Measurements from ENCODE around the gene R3HDM4.

The R3HDM4 gene

DNA sequence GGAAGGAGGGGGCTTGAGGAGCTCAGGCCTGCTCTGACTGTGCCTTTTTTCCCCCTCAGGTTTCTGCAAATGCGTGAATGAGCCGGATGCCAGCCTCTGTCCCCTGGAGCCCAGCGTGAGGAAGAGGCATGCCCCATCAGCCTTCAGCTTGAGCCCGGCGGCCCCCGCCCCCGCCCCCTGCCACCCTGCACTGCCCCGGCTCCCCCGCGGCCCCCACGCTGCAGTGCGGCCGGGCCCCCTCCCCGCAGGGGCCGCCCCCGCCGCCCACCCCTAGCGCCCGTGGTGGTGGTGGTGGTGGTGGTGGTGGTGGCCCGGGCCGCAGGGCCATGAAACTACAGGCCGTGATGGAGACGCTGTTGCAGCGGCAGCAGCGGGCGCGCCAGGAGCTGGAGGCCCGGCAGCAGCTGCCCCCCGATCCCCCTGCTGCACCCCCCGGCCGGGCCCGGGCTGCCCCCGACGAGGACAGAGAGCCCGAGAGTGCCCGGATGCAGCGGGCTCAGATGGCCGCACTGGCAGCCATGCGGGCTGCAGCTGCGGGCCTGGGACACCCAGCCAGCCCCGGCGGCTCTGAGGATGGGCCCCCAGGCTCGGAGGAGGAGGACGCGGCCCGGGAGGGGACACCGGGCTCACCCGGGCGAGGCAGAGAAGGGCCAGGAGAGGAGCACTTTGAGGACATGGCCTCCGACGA is 16.3 kb upstream of the R3HDM4 start:
- no peak for DNase-seq

DNA sequence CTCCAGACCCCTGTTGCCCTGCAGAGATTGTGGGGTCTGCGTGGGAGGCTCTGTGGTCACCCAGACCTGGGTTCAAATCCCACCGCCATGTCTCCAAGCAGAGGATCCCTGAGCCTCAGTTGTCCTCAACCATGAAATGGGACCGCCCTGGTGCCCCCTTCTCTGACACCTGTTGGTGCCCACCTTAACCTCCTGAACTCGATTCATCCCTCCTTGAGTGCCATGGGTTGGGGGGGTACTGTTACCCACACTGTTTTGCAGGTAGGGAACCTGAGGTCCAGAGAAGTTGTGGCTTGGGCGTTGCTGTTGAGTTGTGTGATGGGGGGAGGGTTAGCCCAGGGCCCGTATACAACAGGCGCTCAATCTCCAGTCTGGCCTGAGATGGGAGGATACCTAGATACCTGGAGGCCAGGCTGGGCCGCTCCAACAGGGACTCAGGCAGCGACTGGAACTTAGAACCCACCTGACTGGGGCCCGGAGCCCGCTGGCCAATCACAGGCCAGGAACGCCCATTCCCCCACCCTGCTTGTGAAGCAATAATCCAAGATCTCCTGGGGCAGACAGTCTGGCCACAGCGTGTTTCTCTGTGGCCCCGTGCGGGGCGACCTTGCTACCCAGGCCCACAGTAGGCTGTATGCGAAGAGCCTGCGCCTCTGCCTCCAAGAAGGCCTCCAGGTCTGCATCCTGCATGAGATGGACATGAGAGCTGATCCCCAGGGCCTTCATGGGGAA is 15.6 kb upstream of the R3HDM4 start:
- peak; percentile 48 for DNase-seq

DNA sequence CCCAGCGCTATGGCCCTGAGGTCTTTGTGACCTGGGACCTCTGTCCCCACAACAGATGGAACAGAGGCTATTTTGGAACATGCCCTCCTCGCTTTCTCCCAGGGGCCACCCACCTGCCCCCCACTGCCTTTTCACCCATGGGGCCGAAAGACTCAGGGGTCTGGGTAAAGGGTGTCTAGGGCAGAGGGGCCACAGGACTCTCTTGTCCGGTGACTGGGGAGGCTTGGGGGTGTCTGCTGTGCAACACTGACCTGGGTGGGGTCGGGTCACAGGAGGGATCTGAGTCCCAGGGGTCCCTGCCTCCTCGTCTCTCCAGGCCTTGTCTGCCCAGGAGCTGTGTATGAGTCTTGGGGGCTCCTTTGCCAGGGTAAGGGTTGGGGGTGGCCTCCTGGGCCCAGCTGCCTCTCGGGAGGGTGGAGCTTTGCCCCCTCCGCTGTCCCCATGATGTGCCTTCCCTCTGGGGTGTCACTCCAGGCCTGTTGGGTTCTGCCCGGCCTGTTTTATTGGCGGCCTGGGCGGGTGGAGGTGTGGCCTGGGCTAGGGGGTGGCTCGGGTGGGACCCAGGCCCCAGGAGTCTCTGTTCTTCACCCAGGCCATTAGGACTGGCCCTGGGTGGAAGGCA is 14.9 kb upstream of the R3HDM4 start:
- no peak for DNase-seq

DNA sequence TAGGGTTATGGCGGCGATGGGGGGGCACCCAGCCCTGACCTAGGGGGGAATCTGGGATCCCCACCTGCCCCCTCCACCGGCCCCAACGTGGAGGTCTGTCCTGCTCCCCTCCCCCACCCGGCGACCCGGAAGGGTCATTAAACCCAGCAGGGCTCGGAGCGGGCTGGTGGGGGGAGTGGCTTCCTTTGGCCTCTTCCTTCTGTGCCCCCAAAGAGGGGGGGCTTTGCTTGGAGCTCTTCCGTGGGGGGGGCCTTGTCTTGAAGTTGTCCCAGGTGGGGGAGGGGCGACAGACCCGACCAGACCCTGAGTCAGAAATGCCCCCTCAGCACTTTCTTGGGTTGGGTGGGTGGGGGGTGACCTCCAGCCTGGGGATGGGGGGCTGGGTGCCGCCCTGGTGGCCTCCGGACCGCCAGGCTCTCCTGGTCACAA is 14.3 kb upstream of the R3HDM4 start:
- peak; percentile 31 for DNase-seq

DNA sequence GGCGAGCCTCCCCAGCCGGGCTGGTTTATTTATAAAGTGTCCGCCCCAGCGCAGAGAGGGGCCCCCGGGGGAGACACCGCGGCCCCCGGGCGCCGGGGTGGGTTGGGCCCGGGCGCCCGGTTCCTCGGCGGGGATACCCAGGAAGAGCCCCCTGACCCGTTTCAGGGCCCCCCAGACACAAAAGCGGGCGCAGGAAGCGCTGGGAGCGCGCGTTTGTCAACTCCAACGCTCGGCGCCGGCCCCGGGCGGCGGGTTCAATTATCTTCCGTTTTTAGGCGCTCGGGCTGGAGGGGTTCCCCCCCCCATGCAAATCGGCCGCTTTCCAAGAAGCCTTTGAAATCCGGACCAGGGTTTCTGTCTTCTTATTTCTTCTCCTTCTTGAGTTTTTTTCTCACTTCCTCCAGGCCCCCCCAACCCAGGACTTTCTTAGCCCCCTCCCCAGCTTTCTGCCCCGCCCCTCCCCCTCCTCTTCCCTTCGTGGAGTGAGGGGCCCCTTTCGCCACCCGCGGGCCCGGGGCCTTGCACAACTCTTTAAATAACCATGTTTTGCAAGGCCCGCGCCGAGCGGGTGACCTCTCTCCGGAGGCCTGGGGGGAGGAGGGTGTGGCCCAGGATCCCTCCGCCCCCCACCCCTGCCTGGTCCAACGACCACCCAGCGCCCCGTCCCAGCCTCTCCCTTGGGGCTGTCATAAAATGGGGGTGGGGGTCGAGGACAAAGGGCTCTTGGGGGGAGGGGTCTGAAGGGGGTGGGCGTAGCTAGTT is 13.8 kb upstream of the R3HDM4 start:
- DNase-seq = peak; percentile 45

DNA sequence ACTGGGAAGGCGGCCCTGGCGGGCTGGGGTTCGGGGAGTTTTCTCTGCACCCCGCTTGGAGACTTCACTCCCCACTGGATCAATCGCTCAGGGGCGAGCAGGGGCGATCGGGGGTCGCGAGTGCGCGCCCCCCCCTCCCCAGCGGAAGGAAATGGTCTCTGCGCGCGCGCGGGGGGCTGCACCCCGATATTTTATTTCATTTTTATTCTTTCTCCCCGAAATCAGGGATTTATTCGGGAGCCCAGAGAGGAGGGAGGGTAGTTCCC is 13.2 kb upstream of the R3HDM4 start:
- DNase-seq = no peak

DNA sequence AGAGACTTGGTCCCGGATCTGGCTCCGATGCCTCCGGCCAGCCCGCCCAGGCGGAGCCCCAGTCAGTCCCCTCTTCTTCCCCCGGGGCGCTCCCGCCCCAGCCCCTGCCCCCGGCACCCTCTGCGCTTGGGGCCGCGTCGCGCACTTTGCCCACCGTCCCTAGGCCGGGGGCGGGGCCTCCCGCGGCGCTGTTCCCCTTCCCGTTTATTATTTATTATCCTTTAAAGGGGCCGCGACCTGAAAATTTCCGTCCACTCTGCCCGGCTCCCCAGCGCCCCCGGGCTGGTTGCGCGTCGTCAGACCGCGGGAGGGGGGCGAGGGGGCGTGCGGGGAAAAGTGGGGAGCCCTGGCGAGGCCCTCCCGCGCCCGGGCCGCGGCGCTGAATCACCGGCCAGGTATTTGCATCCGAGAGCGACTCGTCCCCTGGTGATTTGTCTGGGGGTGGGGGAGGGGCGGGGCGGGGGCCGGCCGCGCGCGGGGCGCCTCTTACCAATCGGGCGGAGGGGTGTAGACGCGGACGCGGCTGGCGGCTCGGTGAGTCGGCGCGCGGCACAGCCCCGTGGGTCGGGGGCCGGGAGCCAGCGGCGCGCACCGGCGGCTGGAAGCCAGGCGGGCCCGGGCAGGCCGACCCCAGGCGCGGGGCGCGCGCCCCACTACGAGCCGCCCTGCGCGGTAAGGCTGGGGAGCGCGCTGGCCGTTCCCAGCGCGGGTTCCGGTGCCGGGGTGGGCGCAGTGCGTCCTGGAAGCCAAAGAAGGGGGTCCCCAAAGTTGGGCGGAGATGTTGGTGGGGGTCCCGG is 12.7 kb upstream of the R3HDM4 start, which contains the start of gene ARID3A:
ARID3A (plus strand) TSS at position 510 of the 797 bp plus-strand sequence. CDS start 3,494 bp downstream, outside the sequence.
- peak; percentile 89 for DNase-seq

DNA sequence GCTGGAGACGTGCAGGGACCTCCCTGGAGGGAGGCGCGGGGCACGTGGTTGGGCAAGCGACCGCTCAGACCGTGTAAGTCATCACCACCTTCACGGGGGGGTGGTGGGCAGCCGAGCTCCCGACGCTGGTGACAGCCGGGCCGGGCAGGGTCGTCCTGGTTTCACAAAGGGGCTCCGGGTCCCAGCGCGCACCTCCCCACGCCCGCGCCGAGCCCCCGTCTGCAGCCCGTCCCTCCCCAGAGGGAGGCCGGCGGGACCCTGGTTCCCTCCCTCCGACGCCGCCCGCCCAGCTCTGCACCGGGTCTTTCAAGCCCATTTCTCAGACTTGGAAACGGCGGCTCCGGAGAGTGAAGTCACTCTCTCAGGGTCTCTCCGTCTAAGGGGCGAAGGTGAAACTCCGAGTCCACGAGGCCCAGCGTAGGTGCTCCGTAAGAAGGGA is 12.1 kb upstream of the R3HDM4 start:
- peak; percentile 89 for DNase-seq

DNA sequence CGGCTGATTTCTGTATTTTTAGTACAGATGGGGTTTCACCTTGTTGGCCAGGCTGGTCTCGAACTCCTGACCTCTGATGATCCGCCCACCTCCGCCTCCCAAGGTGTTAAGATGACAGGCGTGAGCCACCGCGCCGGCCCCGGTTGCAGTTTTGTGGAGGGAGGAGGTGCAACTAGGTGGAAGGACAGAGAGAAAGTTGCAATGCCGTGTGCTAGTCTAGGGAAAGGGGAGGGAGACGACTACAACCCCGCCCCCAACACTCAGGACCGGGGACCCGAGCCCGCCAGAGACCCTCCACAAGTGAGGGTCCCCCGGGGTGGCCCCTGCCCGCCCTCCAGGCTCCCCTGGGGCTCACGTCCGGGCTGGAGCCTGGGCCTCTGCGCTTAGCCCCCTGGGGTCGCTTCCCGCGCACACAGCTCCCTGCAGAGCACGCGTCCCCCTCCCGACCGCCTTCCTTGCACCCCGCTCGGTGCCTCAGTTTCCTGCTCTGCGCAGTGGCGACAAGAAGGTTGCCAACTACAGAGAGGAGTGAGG is 11.6 kb upstream of the R3HDM4 start:
- no peak for DNase-seq

DNA sequence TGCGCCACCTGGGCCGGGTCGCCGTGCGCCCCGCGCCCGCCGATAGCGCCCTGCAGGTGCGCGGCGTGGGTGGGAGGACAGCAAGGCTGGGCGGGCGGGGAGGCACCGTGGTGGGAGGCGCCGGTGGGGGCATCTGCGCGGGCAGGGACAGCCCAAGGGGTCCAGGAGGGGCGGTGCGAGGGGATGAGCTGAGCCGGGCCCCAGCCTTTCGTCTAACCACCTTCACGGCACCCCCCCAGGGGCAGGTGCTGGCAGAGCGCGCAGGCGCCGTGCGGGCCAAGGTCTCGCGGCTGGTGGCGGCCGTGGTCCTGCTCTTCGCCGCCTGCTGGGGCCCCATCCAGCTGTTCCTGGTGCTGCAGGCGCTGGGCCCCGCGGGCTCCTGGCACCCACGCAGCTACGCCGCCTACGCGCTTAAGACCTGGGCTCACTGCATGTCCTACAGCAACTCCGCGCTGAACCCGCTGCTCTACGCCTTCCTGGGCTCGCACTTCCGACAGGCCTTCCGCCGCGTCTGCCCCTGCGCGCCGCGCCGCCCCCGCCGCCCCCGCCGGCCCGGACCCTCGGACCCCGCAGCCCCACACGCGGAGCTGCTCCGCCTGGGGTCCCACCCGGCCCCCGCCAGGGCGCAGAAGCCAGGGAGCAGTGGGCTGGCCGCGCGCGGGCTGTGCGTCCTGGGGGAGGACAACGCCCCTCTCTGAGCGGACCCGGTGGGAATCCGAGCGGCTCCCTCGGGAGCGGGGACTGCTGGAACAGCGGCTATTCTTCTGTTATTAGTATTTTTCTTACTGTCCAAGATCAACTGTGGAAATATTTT is 7.2 kb upstream of the R3HDM4 start:
- DNase-seq = peak; percentile 25

DNA sequence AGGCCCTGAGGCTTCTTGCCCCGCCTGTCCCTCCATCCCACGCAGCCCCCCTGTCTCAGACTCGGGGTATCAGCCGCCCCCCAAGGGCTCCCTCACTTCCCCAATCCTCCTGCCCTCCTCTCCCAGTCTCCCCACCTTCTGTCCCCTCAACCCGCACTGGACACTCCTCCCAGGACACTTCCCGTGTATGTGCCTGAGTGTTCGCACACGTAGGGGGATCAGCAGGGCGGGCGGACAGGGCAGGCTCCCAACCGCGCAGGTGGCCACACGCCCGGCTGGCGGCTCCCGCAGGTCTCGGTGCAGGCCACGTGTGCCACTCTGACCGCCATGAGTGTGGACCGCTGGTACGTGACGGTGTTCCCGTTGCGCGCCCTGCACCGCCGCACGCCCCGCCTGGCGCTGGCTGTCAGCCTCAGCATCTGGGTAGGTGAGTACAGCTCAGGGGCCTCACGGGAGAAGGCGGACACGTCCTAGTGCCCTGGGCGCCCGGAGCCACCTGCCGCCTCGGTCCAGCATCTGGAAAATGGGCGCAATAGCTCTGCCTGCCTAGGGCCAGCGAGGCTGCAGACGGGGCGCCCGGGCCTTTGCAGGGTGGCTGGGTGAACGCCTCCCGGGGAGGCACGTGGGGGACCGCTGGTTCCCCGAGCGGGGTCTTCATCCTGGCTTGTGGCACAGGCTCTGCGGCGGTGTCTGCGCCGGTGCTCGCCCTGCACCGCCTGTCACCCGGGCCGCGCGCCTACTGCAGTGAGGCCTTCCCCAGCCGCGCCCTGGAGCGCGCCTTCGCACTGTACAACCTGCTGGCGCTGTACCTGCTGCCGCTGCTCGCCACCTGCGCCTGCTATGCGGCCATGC is 6.4 kb upstream of the R3HDM4 start:
- DNase-seq = no peak

DNA sequence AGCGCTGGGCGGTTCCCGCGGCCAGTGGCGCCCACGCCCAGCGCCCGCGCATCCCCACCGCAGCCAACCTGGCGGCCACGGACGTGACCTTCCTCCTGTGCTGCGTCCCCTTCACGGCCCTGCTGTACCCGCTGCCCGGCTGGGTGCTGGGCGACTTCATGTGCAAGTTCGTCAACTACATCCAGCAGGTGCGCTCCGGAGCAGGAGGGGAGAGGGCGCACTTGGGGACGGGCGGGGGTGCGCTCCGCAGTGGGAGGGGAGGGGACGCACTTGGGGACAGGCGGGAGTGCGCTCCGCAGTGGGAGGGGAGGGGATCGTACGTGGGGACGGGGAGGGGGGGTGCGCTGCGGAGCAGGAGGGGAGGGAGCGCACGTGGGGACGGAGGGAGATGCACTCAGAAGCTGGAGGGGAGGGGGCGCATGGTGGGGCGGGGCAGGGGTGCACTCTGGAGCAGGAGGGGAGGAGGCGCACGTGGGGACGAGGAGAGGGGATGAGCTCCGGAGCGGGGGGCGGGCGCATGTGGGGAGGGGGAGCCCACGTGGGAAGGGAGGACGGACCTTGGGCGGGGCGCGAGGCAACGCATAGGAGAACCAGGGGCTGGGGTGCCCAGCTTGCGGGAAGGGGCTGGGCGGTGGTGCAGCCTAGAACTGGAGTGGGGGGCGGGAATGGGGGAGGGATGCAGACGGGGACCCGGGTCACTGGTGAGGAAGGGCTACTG is 5.6 kb upstream of the R3HDM4 start:
- DNase-seq = no peak

DNA sequence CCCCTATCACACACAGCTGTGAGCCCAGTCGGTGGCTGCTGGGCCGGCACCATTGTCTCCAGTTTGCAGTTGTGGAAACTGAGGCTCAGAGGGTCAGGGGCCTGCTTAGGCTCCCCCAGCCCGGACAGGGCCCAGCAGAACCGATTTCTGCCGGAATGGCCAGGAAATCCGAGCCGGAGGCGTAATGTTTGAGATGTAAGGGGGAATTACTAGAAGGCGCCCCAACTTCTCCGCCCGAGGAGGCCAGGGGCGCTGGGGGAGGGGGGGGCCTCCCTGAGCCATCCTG is 5.1 kb upstream of the R3HDM4 start:
- DNase-seq = no peak

DNA sequence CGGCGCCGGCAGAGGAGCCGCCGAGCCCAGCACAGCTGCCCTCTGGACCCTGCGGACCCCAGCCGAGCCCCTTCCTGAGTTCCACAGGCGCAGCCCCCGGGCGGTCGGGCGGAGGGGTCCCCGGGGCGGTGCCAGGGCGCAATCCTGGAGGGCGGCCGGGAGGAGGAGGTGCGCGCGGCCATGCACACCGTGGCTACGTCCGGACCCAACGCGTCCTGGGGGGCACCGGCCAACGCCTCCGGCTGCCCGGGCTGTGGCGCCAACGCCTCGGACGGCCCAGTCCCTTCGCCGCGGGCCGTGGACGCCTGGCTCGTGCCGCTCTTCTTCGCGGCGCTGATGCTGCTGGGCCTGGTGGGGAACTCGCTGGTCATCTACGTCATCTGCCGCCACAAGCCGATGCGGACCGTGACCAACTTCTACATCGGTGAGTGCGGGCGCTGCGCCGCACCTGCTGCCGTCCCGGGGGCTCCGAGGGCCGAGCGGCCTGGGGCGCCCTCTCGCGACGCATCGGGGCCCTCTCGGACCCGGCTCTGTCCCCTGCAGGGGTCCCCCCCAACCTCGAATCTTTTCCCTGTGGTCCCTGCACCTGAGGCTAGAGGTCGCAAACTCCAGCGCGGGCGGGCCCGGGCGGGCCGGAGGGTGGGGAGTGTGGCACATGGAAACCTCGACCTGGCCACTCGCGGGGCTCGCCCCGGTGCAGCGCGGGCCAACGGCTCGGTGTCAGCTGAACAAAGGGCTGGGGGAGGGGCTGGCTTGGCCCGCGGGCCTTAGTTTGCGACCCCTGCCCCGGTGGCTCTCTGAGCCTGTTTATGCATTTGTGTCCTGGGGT is 4.5 kb upstream of the R3HDM4 start, which contains the start of gene KISS1R:
KISS1R (plus strand) TSS at position 11 of the 829 bp plus-strand sequence; CDS start at position 181, 170 bp downstream.
- DNase-seq = peak; percentile 60

DNA sequence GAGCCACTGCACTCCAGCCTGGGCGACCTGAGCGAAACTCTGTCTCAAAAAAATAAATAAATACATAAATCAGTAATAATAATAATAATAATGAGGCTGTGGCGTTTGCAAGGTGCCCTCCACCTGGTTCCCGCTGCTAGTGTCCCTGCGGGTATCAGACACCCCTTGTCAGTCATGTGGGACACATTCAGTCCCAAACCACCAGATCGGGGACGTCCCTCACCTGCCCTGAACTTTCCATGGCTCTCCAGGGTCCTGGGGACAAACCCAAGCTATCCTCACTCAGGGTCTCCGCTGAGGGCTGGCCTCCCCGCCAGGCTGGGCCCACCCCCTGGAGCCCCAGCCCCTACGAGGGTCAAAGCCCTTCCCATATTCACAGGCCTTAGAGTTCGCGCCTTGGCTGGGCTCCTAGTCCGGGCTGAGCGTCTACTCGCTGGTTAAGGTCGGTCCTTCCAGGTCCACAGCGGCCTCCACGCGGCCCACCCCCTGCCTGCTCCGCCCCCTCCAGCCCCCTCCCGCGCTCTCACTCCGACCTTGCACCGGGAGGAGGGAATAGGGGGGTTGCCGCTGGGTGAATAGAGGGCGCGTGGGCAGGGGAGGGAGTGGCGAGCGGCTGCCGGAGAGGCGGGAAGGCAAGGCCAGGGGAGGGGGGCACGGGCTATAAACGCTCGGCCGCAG is 3.8 kb upstream of the R3HDM4 start:
- DNase-seq = peak; percentile 18

DNA sequence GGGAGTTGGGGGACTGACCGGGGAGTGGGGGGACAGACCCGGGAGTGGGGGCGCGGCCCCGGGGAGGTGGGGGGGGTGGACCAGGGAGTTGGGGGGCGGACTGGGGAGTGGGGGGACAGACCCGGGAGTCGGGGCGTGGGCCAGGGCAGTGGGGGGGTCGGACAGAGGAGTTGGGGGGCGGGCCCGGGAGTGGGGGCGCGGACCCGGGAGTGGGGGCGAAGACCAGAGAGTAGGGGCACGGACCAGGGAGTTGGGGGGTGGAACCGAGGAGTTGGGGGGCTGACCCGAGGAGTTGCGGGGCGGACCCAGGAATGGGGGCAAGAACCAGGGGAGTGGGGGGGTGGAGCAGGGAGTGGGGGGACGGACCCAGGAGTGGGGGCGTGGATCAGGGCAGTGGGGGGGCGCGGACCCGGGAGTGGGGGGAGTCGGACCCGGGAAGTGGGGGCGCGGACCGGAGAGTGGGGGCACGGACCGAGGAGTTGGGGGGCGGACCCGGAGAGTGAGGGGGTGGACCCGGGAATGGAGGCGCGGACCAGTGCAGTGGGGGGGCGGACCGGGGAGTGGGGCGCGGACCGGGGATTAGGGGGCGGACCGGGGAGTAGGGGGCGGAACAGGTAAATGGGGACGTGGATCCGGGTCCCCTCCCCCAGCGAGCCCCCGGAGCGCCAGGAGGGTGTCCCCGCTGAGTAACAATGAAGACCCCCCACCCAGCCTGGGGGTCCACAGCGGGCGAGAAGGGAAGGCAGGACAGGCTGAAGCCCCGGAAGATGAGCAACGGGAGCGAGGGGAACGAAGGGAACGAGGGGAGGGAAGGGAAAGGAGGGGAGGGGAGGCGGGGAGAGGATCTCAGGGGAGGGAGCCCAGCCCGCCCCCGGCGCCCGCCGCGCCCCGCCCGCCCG is 589 bp downstream of the R3HDM4 start:
- peak; percentile 56 for DNase-seq
